ENCODE measurements around the gene MBNL2.

Gene MBNL2

DNA sequence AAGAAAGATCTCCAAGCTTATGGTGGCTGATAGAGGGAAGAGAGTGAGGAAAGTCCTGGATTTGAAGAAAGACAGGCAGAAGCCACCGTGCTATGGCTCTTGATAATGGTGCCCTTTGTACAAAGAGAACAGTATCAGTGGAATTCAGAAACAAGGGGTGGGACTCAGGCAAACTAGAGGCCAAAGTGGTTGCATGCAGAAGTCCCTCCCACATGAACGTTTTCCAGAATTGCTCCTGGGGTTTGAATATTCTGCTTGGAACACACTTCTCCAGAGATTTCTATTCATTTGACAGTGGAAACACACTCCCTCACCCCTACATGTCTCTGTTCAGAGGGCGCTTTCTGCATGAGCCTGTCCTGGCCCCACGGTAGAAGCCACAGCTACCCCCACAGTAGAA lies 10.1 kb upstream of the MBNL2 start:
- DNase-seq: no peak

GRCh38 chr13:97212601-97213040 lies 9.5 kb upstream of the MBNL2 start:
- DNase-seq: no peak

DNA sequence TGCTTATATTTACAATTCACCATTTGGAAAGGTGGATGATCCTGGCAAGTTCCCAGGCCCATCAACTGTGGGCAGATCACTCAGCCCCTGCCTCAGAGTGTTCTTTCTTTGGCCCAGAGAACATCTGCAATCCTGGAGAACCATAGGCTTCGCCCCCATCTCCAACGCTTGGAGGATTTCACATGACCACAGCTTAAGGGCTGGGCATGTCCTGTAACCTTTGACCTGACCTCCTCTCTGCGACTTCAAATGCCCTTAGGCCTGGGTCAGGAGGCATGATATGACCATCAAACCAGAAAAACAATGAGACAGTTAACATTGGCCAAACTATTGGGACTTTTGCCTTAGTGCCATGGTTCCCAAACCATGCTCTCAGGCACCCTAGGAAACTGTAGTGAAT lies 7.2 kb upstream of the MBNL2 start:
- no peak for DNase-seq

DNA sequence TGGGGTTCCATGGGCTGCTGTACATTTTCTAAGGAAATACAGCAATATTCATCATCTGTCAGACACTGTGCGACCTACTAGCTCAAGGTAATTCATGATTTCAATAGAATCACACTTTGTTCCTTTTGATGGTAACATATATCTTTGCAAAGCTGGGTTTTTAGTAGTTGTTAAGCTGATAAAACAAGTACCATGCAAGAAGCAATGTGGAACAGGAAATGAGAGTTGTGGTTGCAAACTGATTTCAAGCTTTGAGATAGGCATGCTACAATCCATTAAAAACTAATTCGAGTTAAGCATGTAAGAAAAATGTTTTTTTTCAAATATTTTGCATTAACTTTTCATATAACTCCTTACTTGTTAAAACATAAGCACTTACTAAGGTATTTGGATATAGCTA lies 6.8 kb upstream of the MBNL2 start:
- DNase-seq: no peak

- DNase-seq: no peak
These were observed 2.9 kb upstream of the MBNL2 start for GRCh38 chr13:97219226-97219625.

DNA sequence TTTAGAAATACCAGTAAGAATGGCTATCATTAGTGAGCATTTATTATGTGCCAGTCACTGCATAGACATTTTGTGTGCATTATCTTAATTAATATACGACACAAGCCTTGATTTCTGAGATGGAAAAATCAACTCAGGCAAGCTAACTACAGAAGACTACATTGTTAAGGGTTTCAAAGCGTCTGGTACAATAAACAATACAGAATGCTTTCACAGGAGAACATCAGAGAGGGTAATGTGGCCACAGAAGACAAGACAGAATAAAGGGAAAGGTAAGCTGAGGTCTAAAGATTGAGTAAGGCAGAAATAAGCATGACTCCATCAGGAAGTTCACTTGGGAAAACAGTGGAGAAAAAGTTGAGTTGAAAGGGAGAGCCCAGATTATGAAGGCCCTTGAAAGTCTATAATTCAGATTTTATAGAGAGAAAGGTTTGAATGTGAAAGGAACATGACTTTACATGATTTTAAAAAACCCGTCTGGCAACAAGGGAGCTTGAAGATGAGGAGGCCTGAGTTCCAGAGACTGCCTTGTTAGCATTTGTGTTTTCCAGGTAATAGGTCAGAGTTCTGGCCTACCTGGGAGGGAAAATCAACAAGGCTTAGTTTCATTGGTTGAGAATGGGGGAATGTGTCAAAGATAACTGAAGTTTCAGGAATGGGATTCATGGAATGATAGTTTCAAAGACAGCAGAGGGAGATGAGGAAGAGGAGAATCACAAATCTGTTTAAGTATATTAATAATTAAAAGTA lies 1.8 kb upstream of the MBNL2 start:
- DNase-seq: no peak

DNA sequence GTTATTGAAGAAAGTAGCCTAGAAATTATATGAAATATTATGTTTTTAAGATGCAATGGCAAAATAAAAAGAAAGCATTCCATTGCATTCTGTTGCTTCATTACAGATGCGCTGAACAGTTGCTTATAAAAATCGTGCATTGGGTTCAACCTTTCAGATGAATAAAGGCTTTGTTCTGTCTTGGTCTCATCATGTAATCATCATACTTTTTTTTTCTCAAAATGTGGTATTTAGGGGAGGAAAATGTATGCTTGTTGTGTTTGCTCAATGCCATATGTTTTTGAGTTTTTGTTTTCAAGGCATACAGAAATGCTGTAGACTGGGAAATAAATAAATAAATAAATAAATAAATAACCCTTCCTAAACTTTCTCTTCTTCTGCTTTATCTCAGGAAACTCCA lies 1.1 kb upstream of the MBNL2 start:
- no peak for DNase-seq

DNA sequence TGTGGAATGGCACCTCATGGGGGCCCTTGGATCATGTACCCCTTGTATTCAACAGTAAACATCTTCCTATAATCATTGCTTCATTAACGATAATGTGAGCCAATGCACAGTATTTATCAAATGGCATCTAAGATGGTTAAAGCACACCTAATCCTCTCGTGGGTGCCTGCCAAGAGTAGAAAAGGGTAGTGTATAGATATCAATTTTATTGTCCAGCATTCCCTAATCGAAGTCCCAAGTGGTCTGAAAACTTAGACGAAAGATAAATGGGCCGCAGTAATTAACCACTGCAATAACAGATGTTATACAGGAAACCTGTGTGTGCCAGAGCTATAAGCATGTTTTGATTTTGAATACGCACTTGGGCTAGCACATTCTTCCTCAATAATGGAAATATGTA lies 667 bp upstream of the MBNL2 start:
- no peak for DNase-seq

- DNase-seq: no peak
These were observed 1.0 kb downstream of the MBNL2 start for GRCh38 chr13:97223037-97223710.

DNA sequence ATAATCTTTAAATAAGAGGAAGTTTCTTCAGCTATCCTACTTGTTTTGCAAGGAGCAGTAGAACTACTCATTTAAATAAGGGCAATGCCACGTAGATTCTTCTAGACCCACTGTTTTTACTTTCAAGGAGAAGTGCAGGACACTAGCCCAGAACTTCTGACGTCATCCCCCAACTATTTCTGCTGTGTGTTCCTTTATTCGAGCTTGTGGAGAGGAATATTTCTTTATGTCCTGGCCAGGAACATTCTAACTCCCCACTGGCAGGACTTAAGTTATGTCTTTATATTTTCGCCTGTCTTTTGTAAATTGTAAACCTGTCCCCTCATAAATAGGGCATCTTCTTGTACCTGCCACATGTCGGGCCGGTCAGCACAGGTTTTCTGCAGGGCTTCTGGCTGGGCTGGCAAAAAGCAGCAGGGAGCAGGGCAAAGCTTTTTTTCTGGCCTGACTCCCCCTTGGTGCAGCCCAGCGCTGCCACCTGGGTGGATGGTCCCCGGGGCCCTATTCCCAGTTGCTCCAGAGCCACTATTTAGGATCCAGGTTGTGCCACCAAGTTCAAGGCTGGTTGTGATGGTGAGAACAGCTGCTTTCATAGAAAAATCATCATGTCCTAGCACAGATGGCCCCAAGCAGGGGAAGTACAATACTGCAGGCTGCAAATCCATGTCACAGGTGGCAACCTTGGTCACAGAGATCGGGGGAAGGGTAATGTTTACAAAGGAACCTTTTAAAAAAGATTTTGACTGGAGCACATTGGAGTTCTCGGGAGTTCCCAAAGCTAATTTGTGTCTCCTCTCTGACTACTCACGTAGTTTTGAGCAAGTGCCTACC lies 1.8 kb downstream of the MBNL2 start:
- peak; percentile 21 for DNase-seq

DNA sequence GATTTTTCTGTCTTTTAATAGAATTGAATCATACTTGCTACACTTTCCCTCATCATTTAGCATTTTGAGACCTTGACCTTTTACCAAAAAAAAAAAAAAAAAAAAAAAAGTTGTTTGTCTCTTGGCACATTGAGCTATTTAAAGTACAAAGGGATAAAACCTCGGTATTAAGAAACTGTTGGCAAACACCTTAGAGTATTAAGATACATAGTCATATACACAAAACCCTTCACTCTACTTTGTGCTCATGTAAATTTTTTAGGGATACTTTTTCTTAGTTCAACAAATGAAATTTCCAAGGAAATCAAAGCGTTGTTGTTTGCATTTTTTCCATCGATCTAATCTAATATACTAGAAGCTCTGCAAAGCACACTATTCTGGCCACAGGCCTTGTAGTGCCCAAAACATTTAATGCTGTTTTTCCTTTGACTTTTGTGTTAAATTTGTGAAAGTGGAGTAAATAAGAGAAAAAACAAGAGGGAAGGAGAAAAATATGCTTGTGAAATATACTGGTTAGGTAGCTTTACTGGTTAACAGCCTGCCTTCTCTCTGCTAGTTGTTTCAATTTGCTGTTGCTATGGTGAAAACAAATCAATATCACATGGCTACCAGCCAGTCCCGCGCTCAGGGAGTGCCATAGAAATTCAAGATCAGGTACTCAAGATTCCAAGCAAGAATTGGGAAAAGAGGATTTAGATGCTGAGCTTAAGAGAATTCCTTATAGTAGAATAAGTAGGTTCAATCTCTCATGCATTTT lies 2.6 kb downstream of the MBNL2 start:
- peak; percentile 24 for DNase-seq

DNA sequence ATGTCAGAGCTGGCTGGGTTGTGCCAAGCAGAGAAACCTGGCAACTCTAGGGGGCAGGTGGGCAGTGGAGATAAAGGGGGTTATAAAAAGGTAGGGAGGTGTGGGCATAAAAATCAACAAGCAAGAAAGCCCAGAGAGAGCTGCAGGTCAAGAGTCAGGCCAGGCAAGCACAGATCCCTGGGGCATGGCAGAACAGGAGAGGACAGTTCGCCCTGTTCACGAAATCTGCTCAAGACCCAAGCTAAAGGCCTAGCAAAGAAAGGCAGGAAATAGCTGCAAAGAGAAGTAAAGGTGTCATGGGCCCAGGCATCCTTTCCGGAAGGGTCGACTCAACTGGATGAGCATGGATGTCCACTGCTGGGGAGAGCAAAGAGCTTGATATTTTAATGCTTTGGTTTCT lies 3.4 kb downstream of the MBNL2 start:
- no peak for DNase-seq

DNA sequence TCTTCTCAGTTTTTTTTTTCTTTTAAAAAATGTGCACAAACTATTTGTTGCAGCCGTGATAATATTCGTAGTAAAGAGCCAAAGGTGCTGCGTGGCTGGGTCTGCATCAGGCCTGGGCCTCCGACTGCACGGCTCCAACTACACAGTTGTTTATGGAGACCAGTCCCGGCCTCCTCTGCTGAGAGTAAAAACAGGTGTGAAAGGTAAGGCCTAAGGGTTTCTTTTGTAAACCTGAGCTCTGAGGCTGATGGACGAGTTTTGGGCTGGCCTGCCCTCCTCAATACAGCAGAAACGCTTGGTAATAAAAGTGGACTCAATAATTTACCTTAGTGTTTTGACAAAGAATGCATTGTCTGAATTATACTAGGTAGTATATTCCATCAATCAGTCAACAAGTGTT lies 3.9 kb downstream of the MBNL2 start:
- DNase-seq: no peak

DNA sequence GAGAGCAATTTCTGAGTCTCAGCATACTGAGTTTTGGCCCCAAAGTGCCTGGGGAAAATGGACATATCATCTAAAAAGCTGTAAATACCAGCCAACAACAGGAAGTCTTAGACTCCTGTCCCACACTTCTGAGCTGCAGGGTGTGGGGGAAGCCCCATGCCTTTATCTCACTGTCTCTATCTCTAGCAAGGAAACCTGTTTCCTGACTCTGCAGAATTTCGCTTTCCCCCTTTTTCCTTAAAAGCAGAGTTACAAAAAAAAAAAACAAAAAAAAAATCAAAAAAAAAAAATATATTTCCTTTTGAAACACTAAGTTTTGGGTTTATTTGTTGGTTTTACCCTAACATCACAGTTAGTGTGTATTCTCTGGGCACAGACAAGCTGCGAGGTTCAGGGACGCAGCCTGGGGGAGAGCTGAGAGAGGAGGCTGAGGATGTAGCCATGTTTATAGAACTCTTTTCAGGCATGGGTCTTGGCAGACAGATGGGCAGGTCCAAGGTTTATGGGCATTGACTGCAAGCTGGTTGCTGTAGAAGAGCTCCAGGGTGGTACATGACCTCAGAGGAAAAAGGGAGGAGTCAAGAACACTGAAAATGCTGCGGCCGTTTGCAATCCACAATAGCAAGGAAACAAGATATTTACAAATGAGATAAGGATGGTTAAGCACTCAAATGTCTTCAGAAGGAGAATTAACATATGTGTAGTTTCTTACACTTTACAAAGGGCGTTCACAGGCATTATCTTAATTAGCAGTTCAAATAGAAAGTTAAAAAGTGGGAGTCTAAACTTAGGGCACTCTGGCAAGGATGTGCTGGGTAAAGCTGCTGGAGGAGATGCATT lies 4.9 kb downstream of the MBNL2 start:
- peak; percentile 59 for DNase-seq

- no peak for DNase-seq
These were observed 6.9 kb downstream of the MBNL2 start for GRCh38 chr13:97228850-97229521.

- DNase-seq: no peak
These were observed 7.6 kb downstream of the MBNL2 start for GRCh38 chr13:97229699-97230098.

- no peak for DNase-seq
These were observed 9.1 kb downstream of the MBNL2 start for GRCh38 chr13:97231118-97231828.

DNA sequence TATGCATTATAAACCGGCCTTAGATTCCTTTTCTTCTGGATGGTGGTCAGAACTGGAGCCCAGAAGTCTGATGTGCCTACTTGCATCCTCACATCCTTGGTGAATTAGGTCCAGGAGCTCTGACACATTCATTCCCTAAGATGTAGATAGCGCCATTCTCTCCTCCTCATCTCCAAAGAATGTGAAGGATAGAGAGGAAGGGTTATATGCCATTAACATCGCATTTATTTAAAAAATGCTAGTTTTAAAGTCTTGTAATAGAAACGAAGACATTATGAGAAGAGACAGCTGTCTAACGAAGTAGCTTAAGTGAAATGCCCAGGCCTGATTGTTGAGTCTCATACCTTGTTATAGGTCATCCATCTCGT lies 9.7 kb downstream of the MBNL2 start:
- no peak for DNase-seq

- no peak for DNase-seq
These were observed 11.4 kb downstream of the MBNL2 start for GRCh38 chr13:97233499-97233898.

DNA sequence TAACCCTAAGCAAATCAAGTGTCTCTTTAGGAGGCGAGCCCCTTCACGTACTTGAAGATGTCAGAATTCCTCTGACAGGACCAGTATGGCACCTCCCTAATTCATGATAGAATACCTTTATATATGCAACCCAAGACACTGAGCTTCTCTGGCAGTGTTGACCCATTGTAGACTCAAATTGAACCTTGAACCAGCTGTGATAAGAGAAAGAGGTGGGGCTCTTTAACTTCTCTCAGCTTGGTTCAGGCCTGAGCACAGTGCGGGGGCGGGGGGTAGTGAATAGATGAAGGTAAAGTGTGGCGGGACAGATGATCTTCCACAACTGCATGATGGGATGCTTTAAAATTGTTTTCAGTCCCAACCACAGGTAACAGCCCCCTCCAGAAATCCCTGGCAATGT lies 12.1 kb downstream of the MBNL2 start:
- no peak for DNase-seq

DNA sequence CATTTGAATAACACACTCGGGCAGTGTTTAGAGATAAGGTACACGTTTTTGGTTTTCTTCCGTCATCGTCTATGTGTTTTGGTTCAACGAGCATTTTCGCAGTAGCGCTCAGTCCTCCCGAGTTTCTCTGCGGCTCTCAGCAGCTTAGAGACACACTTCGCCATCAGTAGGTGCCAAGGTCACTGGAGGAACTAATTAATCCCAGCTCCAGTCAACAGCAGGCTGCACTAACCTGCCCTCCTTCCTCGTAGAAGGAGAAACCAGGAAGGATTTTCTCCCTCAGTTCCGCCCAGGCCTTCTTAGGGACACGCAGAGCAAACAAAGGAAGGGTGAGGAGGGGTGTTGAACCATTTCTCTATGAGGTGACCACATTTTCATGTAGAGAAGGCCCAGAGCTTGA lies 12.6 kb downstream of the MBNL2 start:
- no peak for DNase-seq

All from stimulated activated CD4-positive, alpha-beta T cell treated with anti-CD3 and anti-CD28 coated beads, Interleukin-15, amount 100 ng/mL, for 24 hours (primary cell).